Upper lobe of right lung (tissue), 1 donor: Measurements from ENCODE around the gene C8A. TPM values are rescaled to one million over a fixed set of nuclear protein-coding genes. Genes with fewer than 3 reads are reported as not detected.

Experiments
- ATAC-seq: fragments of 200-7000 bp; cut with Tn5 transposase; one replicate; pipeline ENCODE4 v1.9.1; 2020; ENCODE audit warnings: mild to moderate bottlenecking, moderate library complexity
- DNase-seq: peaks from one replicate; pipeline ENCODE4 v3.0.0-alpha.2; 2020
- H3K27ac ChIP-seq: fragments of 200-600 bp; one replicate; pipeline ENCODE4 v1.8.0; 2022
- H3K27me3 ChIP-seq: fragments of 200-600 bp; one replicate; pipeline ENCODE4 v1.8.0; 2022; ENCODE audit warnings: mild to moderate bottlenecking
- H3K36me3 ChIP-seq: fragments of 200-600 bp; one replicate; pipeline ENCODE4 v1.8.0; 2022
- H3K4me1 ChIP-seq: fragments of 200-600 bp; one replicate; pipeline ENCODE4 v1.8.0; 2022
- H3K4me3 ChIP-seq: fragments of 200-600 bp; one replicate; pipeline ENCODE4 v1.8.0; 2022; ENCODE audit warnings: mild to moderate bottlenecking
- H3K9me3 ChIP-seq: fragments of 200-600 bp; one replicate; pipeline ENCODE4 v1.8.0; 2022
- intact Hi-C: fragments of 100-400 bp; cut with DNase I; formaldehyde crosslinking; loops from one replicate; pipeline ENCODE4 v1.11.0; 2022
- total RNA-seq: library from RNA; stranded (reverse); fragmentation: NEBNext Ultra II Directional; extraction: Animal tissue kit (Norgen Biotek cat#: 25700); gene quantifications from one replicate; pipeline ENCODE4 v1.2.1, GENCODE V29; 2021
- TF ChIP-seq, protein P1 (sequence below): fragments of 200-600 bp; IDR thresholded peaks from one replicate; pipeline ENCODE4 v1.8.0; 2022; ENCODE audit warnings: antibody characterized with exemption
- donor health status: DM: no; HTN: yes; CAD: no; lungs with severe emphysema.

C8A gene
- total RNA-seq, 1 donor from 2014 or later: not detected

DNA sequence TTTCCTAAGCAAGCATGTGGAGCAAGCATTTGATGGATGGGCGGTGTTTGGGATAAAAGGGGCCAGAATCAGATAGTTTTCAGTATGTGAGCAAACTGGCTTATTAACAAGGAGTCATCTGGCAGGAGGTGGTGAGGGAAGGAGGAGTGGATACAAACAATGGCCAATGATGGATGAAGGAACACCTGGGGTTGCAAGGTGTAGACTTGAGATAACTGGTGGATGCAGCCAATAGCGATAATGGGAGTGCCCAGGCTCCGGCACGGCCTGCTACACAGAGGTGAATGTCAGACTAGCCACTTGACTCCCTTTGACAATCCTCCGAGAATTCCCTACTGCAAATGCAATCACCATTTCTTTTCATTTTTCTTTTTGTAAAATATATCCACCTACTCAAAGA, 69.5 kb downstream of the C8A start:
- Histone ChIP-seq H3K27ac (no peak overlapping the region), H3K4me3 (no peak overlapping the region), H3K36me3 (no peaks in the 10 kb centered on the region), H3K4me1 (peaks cover 8% of the 10 kb centered on the region), H3K9me3 (no peaks in the 10 kb centered on the region), H3K27me3 (no peaks in the 10 kb centered on the region)
- intact Hi-C loops: no loop called here
- DNase-seq: no peak
- ATAC-seq: no peak
- TF ChIP-seq, protein P1, sequence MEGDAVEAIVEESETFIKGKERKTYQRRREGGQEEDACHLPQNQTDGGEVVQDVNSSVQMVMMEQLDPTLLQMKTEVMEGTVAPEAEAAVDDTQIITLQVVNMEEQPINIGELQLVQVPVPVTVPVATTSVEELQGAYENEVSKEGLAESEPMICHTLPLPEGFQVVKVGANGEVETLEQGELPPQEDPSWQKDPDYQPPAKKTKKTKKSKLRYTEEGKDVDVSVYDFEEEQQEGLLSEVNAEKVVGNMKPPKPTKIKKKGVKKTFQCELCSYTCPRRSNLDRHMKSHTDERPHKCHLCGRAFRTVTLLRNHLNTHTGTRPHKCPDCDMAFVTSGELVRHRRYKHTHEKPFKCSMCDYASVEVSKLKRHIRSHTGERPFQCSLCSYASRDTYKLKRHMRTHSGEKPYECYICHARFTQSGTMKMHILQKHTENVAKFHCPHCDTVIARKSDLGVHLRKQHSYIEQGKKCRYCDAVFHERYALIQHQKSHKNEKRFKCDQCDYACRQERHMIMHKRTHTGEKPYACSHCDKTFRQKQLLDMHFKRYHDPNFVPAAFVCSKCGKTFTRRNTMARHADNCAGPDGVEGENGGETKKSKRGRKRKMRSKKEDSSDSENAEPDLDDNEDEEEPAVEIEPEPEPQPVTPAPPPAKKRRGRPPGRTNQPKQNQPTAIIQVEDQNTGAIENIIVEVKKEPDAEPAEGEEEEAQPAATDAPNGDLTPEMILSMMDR: no peak

DNA sequence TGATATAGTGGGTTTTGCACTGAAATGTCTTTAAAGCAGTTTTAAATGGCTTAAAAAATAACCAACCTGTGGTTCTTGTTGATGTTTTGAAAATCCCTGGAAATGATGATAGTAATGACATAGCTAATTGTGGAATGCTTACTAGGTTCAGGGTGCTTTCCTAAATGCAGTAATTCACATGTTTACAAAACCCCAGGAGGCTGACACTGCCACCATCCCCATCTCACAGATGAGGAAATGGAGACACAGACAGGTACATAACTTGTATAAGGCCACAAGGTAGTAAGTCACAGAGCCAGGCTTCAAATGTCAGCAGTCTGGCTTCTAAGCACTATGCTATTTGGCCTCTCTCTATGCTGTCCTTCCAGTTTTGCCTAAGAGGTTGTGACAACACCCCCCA, 70.6 kb downstream of the C8A start:
- Histone ChIP-seq H3K4me3 (no peak overlapping the region), H3K4me1 (peaks cover 7% of the 10 kb centered on the region), H3K9me3 (no peaks in the 10 kb centered on the region), H3K27me3 (no peaks in the 10 kb centered on the region), H3K36me3 (no peaks in the 10 kb centered on the region), H3K27ac (no peak overlapping the region)
- intact Hi-C loops: no loop called here
- TF ChIP-seq, protein P1: no peak
- DNase-seq: no peak
- no peak for ATAC-seq

DNA sequence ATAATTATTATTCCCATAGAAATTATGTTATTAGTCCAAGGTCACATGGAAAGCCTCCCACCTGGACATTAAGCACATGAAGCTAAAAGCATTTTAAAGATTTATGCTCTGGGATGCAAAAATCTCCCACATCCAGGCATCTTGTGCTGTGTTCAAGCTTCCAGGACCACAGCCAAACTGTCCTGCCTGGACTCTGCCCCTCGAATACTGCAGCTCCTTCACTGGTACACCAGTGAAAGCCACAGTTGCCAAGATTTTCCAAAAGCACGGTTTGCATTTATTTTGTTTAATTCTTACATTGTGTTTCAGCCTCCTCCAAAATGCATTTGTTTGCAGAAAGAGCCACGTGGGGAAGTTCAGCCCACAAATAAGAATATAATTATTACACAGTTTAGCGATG, 72.6 kb downstream of the C8A start:
- no peak for DNase-seq

DNA sequence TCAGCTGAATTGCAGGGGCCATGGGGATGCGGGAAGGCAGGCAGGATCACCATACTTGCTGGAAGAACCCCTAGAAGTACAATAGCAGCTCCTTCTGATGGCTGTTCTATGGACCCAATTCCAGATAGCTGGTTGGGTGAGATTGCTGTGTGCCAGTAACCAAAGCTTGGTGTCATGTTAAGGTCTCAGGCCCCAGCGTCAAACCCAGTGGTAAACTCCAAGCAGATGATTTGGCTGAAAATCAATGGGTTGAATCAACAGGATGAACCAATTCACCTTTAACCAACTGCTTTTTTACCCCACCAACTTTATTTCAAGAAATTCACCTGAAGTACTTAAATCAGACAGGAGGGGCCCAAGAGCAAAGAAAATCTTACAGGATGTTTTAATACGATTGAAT, 73.4 kb downstream of the C8A start:
- TF ChIP-seq, protein P1: no peak
- Histone ChIP-seq H3K9me3 (no peaks in the 10 kb centered on the region), H3K27ac (no peak overlapping the region), H3K4me3 (no peak overlapping the region), H3K27me3 (no peaks in the 10 kb centered on the region), H3K4me1 (no peaks in the 10 kb centered on the region), H3K36me3 (no peaks in the 10 kb centered on the region)
- DNase-seq: no peak
- intact Hi-C loops: no loop called here
- ATAC-seq: no peak

More for the DNA sequence above, 72.6 kb downstream of the C8A start:
- H3K4me3 ChIP-seq: no peak overlapping the region
- no peak overlapping the region for H3K27ac ChIP-seq
- H3K9me3 ChIP-seq: no peaks in the 10 kb centered on the region
- intact Hi-C loops: no loop called here
- no peak for ATAC-seq
- H3K36me3 ChIP-seq: no peaks in the 10 kb centered on the region
- TF ChIP-seq, protein P1: no peak
- H3K27me3 ChIP-seq: no peaks in the 10 kb centered on the region
- H3K4me1 ChIP-seq: no peaks in the 10 kb centered on the region

DNA sequence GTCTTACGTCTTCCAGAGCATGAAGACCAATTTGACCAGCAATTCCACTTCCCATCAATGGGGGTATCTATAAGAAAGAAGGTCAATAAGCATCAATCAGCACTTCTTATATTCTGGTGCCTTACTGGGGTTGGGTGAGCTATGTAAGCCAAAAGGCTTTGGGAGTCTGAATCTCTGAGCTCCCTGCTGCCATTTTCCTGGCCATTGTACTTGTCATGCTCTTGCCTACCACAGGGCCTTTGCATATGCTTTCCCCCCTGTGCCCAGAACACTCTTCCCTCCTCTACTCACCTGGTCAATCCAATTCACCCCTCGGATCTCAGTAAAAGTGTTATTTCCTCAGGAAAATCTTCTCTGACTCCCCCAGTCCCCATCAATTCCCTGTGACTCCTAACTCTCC, 74.9 kb downstream of the C8A start:
- no peak for ATAC-seq
- H3K27me3 ChIP-seq: no peaks in the 10 kb centered on the region
- H3K36me3 ChIP-seq: no peaks in the 10 kb centered on the region

More for the DNA sequence above, 74.9 kb downstream of the C8A start:
- intact Hi-C loops: no loop called here
- TF ChIP-seq, protein P1: no peak
- H3K4me3 ChIP-seq: no peak overlapping the region
- no peak overlapping the region for H3K27ac ChIP-seq
- H3K9me3 ChIP-seq: no peaks in the 10 kb centered on the region
- no peaks in the 10 kb centered on the region for H3K4me1 ChIP-seq
- DNase-seq: no peak
